H1 (cell line): ENCODE results near the gene NTPCR. TPM values are rescaled to one million over a fixed set of nuclear protein-coding genes. Genes with fewer than 3 reads are reported as not detected.

Experiments used
- CBX5 ChIP-seq: fragments of 300-800, 300-1000 bp; sonication (generic); IDR thresholded peaks from 2 replicates; pipeline ENCODE4 v1.7.1; 2016; ENCODE audit warnings: antibody characterized with exemption, low read length, low read depth
- GTF2F1 ChIP-seq: IDR thresholded peaks from 2 replicates; pipeline ENCODE4 v1.6.1; 2012; ENCODE audit warnings: low read depth, low read length, improper control_type of control experiment, borderline replicate concordance
- KDM1A ChIP-seq: fragments of 200-600, 300-600 bp; sonication (generic); IDR thresholded peaks from 2 replicates; pipeline ENCODE4 v1.7.1; 2016; ENCODE audit warnings: mild to moderate bottlenecking, low read length, borderline replicate concordance
- KDM4A ChIP-seq: IDR thresholded peaks from one replicate; pipeline ENCODE4 v1.7.1; 2012; ENCODE audit warnings: low read depth, mild to moderate bottlenecking, moderate library complexity, low read length, inconsistent platforms; ENCODE audit not compliant: severe bottlenecking
- RBBP5 ChIP-seq: IDR thresholded peaks from 2 replicates; pipeline ENCODE4 v1.7.1; 2012; ENCODE audit warnings: low read depth, mild to moderate bottlenecking, inconsistent platforms, low read length, moderate library complexity, borderline replicate concordance
- polyA plus RNA-seq, 7 experiments: library from polyadenylated mRNA; depleted of rRNA in 3 of 7; stranded (reverse) in 5 of 7; unstranded in 2 of 7; fragments of >200 nt in 5 of 7; fragments of 200-250 nt in 2 of 7; gene quantifications; 1 replicate in 5 of 7; 2 replicates in 1 of 7; 4 replicates in 1 of 7; pipeline versions ENCODE4 v1.2.1 to v1.2.3, GENCODE V29; 2011 to 2013; ENCODE audit warnings: missing spikeins in 2 of 7, mixed read lengths in 2 of 7
- total RNA-seq: library from RNA; stranded (reverse); fragmentation: NEBNext Ultra II Directional; extraction: Animal tissue kit (Norgen Biotek cat#: 25700); gene quantifications from 2 replicates; pipeline ENCODE4 v1.2.1, GENCODE V29; 2021
- TF ChIP-seq, protein P1 (sequence below): fragments of 300-600 bp; sonication (generic); IDR thresholded peaks from 2 replicates; pipeline ENCODE4 v1.7.1; 2012; ENCODE audit warnings: low read length, moderate library complexity, mild to moderate bottlenecking, inconsistent platforms; ENCODE audit not compliant: insufficient replicate concordance

NTPCR gene
- total and polyA plus RNA-seq, 2 of the 8 experiments (the other 6 are each of a cell fraction or from before 2014, with no cell fraction given): 22.6 to 73.1 TPM

DNA sequence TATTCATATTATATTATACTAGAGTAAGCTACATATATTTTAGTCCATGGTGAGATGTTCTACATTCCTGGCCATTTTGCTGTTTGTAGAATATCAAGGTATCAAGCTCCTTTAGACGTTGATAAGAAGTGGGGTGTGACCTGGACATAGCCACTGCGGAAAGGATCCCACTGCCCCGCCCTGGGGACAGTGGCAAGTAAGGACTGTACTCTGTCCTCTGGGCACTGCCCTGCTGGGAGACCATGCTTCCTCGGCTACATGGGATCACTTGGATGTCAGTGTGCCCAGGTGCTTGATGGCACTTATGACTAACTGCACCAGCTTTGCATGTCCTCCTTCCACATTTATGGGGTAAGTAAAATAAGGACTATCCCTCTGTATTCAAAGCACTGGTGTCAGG lies 46.3 kb upstream of the NTPCR start (continued):
- TF ChIP-seq, protein P1, sequence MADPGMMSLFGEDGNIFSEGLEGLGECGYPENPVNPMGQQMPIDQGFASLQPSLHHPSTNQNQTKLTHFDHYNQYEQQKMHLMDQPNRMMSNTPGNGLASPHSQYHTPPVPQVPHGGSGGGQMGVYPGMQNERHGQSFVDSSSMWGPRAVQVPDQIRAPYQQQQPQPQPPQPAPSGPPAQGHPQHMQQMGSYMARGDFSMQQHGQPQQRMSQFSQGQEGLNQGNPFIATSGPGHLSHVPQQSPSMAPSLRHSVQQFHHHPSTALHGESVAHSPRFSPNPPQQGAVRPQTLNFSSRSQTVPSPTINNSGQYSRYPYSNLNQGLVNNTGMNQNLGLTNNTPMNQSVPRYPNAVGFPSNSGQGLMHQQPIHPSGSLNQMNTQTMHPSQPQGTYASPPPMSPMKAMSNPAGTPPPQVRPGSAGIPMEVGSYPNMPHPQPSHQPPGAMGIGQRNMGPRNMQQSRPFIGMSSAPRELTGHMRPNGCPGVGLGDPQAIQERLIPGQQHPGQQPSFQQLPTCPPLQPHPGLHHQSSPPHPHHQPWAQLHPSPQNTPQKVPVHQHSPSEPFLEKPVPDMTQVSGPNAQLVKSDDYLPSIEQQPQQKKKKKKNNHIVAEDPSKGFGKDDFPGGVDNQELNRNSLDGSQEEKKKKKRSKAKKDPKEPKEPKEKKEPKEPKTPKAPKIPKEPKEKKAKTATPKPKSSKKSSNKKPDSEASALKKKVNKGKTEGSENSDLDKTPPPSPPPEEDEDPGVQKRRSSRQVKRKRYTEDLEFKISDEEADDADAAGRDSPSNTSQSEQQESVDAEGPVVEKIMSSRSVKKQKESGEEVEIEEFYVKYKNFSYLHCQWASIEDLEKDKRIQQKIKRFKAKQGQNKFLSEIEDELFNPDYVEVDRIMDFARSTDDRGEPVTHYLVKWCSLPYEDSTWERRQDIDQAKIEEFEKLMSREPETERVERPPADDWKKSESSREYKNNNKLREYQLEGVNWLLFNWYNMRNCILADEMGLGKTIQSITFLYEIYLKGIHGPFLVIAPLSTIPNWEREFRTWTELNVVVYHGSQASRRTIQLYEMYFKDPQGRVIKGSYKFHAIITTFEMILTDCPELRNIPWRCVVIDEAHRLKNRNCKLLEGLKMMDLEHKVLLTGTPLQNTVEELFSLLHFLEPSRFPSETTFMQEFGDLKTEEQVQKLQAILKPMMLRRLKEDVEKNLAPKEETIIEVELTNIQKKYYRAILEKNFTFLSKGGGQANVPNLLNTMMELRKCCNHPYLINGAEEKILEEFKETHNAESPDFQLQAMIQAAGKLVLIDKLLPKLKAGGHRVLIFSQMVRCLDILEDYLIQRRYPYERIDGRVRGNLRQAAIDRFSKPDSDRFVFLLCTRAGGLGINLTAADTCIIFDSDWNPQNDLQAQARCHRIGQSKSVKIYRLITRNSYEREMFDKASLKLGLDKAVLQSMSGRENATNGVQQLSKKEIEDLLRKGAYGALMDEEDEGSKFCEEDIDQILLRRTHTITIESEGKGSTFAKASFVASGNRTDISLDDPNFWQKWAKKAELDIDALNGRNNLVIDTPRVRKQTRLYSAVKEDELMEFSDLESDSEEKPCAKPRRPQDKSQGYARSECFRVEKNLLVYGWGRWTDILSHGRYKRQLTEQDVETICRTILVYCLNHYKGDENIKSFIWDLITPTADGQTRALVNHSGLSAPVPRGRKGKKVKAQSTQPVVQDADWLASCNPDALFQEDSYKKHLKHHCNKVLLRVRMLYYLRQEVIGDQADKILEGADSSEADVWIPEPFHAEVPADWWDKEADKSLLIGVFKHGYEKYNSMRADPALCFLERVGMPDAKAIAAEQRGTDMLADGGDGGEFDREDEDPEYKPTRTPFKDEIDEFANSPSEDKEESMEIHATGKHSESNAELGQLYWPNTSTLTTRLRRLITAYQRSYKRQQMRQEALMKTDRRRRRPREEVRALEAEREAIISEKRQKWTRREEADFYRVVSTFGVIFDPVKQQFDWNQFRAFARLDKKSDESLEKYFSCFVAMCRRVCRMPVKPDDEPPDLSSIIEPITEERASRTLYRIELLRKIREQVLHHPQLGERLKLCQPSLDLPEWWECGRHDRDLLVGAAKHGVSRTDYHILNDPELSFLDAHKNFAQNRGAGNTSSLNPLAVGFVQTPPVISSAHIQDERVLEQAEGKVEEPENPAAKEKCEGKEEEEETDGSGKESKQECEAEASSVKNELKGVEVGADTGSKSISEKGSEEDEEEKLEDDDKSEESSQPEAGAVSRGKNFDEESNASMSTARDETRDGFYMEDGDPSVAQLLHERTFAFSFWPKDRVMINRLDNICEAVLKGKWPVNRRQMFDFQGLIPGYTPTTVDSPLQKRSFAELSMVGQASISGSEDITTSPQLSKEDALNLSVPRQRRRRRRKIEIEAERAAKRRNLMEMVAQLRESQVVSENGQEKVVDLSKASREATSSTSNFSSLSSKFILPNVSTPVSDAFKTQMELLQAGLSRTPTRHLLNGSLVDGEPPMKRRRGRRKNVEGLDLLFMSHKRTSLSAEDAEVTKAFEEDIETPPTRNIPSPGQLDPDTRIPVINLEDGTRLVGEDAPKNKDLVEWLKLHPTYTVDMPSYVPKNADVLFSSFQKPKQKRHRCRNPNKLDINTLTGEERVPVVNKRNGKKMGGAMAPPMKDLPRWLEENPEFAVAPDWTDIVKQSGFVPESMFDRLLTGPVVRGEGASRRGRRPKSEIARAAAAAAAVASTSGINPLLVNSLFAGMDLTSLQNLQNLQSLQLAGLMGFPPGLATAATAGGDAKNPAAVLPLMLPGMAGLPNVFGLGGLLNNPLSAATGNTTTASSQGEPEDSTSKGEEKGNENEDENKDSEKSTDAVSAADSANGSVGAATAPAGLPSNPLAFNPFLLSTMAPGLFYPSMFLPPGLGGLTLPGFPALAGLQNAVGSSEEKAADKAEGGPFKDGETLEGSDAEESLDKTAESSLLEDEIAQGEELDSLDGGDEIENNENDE: no peak
- TF ChIP-seq CBX5 (no peak), GTF2F1 (no peak), RBBP5 (no peak), KDM4A (no peak), KDM1A (no peak)
